ENCODE data around the gene MAGIX.

Gene MAGIX

DNA sequence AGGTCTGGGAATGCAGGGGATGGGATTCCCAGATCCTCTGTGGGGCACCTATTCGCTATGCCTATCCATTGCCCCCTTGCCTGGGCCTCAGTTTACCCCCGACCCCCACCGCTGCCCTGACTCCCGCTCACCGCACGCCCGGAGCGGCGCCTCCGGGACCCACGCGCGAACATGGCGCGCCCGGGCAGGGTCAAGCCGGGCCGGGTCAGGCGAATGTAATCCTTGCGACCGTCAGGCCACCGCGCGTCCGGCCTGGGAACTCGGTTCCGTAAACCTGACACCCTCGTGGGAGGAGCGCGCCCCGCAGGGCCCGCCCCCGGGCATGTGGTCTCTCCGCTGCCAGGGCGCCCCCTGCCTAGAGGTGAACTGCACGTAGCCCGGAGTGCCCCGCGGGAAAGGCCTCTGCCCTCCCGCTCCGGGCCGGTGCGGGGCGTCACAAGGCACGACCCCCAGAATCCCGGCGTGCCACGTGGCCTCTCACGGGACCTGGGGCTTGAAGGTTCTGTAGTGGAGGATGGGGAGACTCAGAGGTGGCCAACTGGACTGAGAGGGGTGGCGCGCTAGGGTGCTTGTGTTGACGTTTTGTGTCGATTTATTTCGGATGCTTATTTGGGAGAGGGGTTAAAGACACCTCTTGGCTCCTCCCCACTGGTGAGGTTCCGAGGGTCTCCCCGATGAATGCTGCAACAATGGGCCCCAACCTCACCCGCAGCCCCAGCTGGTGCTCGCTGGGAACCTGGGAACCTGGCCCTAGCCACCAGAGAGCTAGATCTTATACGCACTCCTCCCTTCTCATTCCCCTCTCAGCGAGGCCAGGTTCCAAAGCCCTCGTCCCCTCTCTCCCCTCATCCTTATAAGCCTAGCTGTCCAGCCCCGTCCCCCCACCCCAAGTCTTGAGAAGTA, 23.8 kb downstream of the MAGIX start, which contains the start of gene PRICKLE3:
PRICKLE3 (minus strand) TSS at position 249 of the 903 bp plus-strand sequence; CDS start at position 173, 76 bp downstream.
- FAIRE-seq = no peak

DNA sequence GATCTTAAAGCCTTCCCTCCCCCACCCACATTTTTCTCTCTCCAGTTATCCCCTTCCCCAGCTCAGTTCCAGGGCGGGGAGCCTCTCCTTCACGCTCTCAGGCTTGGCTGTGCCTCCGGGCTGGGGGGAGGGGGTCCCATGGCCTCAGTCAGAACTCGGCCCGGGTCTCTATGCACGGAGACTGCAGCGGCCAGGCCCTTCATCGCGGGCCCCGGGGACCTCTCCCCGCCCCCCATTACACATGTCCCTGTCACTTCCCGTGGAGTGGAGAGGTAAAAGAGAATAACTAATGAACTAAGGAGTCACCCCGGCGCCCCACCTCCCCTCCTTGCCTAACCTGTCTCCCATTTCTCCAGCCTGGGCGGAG, 24.5 kb downstream of the MAGIX start:
- no peak for FAIRE-seq

DNA sequence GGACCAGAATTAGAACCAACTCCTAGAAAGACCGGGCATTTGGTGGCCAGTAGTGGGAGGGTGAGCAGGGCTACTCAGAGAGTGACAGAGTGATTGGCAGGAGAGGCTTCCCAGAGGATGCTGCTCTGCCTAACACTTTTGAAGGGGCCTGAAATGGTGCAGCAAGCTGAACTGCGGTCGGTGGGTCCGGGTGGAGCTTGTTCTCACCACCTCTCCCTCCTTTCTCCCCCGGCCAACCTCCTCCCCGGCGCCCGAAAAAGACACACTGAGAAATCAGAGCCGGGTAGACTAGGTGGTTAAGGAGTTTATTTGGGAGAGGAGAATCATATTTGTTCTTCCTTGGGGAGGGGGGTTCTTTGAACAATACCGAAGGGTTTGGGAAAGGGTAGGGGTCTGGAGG, 25.0 kb downstream of the MAGIX start:
- no peak for FAIRE-seq

DNA sequence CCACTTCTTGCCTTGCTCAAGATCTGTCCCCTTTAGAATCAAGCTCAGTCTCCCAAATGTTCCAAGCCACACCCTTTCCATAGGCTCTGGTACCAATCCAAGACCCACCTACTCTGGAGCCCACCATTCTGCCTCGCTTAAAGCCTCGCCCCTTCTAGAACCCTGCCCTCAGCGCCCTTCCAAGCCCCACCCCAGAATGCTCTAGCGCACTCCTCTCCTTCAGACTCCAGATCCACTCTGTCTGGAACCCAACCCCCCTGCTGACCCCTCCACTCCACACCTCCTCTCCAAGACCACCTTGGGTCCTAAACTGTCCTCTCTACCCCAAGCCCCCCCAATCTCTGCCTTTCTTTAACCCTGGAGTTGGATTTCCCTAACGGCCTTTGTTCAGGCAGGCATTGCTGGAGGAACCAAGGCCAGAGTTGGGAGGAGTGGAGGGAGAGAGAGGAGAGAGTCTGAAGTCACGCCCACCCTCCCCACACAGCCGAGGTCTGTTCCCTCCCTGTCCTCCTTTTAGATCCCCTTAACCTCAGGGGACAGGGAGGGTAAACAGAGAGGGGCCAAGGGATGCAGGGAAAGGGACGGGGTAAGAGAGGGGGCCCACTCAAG, 26.0 kb downstream of the MAGIX start:
- no peak for FAIRE-seq

DNA sequence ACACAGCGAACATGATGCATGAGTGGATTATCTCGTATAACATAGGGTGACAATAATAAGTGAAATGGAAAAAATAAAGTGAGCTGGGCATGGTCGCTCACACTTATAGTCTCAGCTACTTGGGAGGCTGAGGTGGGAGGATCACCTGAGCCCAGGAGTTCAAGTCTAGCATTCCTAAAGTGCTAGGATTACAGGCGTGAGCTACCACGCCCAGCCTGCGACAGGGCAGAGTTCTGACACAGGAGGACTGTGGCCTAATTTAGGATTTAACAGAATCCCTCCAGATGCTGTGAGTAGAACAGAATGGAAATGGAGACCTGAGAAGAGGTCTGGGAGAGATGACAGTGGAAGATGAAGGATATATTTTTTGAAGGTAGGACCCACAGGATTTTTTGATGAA, 27.0 kb downstream of the MAGIX start:
- no peak for FAIRE-seq

DNA sequence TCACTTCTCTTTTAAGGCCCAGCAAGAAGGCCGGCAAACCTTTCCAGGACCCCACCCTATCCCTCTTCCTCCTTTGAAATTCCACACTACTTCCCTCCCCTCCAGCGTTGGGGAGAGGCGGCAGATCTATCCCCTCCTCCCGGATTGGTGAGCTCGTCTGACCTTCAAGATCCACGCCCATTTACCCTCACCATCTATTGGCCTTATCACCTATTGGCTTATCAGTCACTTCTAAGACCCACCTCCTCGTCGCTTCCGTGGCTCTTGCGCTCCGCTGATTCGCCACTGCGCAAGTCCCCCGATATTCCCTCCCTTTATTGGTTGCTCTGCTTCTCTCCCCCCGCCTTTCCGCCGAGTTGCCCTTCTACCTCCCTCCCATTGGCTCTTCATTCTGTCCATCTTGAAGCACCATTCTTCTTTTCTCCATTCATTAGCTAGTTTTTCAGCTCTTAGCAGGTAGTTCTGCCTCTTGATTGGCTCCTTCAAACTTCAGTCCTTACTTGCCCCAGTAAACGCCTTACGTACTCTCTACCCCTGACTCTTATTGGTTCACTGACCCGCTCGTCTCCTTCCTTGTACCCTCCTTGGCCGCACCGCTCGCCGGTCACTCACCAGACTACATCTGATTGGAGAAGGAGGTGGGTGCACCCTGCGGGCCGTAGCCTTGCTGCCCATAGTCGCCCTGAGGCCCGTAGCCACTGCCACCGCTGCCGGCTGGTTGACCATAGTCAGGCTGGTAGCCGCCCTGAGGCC, 28.4 kb downstream of the MAGIX start:
- peak; percentile 98 for FAIRE-seq

DNA sequence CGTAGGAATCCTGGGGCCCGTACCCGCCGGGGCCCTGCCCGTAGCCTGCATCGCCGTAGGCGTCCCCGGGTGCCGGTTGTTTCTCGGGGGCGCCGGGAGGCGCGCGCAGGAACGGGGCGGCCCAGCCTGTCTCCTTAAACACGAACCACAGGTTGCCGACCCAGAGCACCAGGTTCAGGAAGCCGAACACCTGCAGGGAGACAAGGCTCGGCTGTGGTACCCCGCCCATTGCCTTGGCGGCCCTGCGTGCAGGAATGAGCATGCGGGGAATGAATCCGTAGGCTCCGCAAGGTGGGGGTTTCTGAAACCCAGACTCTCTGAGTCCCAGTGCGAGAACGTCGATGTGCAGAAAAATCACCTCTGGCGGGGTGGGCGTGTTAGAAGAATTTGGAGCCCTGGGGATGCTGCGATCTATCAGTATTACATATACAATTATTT, 29.0 kb downstream of the MAGIX start:
- no peak for FAIRE-seq

DNA sequence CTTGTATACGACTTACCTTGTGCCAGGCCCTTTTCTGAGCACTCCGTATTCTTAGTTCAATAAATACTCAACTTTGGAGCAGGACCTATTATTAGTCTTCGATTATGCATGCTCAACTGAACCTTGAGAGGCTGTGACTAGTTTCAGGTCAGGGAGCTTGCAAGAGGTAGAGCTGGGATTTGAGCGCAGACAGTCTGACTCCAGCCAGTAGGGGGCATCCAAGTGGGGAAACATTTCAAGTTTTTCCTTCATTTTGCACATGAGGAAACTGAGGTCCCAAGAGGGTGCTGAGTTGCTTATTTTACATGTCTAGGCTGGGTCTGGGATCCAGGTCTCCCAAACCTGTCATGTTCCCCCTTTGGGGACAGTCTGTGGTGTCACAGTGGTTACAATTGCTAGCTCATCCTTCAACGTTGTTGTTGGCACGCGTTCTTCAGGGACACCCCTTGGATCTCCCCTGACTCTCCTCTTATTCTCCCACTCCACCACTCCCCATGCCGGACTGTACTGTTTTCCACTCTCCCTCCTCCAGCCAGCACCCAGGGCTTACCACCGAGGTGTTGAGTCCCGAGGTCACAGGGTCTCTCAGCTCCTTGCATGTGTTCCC, 30.3 kb downstream of the MAGIX start:
- FAIRE-seq = no peak

DNA sequence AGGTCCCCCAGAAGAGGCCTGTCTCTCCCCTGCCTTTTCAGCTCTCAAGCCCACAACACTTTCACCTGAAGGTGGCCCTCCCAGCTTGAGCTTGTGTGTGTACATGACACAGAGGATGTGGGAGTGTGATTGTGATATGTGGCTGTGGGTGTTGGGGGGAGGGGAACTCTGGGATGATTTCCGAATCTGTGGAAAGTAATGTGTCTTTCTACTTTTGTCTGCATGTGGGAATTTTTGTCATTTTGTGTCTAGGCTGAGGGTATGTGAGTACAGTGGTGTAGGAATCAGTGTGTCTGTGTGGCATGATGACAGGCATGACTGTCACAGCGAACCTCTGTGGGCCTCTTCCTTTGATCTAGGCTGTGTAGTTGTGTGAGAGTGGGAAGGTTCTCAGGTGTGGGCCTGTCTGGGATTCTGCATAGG, 31.0 kb downstream of the MAGIX start:
- FAIRE-seq = no peak

DNA sequence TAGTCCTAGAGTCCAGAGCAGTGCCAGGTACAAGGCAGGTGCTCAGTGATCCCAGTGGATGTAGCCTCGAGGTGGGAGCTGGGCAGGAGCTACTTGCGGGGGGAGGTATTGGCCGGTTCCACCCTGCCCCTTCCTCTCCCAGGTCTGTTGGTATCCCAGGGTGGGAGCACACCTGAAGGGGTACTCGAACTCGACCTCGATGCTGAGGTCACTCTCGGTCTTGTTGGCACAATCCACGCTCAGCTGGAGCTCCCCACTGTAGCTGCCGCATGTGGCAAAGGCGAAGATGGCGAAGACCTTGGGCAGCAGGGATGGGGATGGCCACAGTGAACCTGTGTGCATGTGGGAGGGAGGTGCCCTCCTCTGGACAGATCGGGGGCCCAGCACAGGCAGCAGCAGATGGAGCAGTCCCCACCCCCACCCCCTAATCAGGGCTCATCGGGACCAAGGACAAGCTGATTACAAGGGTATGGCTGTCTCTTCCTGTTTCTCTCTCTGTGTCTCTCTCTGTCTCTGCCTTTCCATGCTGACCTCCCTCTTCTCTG, 35.1 kb downstream of the MAGIX start:
- no peak for FAIRE-seq

DNA sequence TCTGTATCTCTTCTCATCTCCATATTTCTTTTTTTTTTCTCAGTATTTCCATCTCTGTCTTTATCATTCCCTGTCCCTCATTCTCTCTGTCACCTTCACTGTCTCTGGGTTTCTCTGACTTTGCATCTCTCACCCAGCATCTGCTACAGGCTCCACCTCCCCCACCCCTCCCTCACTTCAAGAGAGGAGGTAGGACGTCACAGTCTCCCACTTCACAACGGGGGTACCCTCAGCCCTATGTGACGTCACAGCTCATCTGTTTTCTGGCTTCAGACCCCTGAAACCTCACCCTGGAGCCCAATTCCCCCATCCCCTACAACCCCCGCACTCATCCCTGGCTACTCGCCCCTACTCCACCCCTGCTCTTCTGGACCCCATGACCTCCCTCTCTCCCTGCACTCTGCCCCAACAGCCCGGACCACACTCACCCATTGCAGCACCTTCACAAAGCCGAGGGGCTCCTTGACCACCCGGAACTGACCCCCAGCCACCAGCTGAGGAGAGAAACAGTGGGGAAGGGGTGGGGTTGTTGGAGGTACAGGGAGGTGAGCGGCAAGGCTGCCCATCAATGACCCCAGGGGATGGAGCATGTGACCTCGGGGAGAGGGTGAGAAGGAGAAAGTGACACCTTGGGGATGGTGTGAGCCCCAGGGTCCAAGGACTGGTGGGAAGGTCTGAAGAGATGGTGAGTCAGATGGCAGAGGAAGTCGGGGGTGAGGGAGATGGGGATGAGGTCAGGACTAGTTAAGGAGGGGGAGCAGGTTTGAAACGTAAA, 36.2 kb downstream of the MAGIX start:
- no peak for FAIRE-seq

DNA sequence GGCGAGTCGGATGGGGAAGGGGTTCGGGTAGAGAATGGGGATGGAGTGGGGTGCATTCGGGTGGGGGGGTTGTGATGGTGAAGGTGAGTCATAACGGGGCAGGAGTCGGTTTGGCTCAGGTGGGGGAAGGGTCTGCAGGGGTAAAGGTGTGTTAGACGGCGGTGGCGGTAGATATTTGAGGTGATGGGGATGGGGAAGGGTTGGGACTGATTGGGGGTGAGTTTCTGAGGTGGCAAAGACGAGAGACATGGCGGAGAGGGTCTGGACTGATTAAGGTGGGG, 36.7 kb downstream of the MAGIX start:
- FAIRE-seq = no peak

DNA sequence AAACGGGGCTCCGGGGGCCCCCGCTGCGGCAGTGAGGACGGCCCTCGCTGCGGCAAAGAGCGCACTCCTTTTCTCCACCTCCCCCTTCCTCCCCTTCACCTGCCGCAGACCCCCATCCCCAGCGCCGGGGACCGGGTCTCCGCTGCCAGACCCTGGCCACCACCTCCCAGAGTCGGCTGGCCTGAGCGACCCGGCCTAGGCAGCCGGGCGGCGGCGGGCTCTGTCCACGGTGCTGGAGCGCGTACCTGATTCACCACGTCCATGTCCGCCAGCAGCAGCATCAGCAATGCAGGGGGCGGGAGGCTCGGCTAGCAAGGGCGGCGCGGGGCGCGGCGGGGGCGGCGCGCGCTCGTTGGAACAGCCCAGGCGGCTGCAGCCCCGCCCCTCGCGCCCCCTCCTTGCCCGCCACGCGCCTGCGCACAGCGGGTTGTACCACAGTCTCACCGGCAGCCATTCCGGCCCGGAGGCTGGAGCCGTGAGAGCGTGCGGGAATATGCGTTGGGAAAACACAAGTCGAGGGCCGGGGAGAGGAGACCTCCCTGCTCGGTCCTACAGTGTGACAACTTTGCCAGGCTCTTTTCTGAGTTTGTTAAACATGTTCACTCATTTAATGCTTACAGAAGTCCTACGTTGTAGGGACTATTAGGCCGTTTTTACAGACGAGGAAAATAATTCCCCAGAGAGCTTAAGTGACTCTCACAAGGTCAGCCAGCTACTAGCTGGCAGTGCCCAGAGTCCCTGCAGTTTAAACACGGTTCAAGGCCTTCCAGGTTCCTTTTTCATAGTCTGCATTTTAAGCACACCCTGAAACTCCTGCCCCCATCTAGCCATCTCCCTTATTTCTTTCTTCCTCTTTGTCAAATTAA, 37.6 kb downstream of the MAGIX start, which contains the start of gene SYP:
SYP (minus strand) TSS at position 288 of the 866 bp plus-strand sequence; CDS start at position 281, 7 bp downstream.
- FAIRE-seq = no peak

DNA sequence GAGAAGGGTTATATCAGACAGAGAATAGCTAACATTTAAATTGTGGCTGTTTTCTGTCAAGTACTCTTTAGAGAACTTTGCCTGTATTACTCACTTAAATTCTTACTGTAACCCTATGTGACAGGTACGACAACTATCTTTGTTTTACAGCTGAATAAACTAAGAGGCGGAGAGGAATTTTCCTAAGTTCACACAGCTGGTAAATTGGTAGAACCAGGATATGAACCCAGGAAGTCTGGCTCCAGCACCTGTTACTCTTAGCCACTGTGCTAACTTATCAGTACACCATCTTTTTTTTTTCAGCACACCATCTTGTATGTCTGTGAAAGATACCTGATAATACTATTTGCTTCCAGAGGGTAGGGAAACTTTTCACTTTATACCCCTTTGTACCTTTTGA, 39.5 kb downstream of the MAGIX start:
- no peak for FAIRE-seq

DNA sequence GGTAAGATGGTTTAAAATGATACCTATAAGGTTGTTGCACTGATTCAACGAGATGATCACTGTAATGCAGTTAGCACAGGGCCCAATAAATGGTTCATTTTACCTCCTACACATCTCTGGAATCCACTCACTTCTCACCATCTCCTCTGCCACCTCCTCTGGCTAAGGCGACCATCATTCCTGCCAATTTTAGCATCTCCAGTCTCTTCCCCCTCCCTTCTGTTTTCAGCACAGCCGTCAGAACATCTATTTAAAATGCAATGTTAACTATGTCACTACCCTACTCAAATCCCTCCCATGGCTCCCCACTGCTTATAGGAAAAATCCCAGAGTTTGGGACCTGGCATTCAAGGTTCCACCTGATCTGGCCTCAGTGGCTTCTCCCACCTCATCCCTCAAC, 41.0 kb downstream of the MAGIX start:
- no peak for FAIRE-seq

DNA sequence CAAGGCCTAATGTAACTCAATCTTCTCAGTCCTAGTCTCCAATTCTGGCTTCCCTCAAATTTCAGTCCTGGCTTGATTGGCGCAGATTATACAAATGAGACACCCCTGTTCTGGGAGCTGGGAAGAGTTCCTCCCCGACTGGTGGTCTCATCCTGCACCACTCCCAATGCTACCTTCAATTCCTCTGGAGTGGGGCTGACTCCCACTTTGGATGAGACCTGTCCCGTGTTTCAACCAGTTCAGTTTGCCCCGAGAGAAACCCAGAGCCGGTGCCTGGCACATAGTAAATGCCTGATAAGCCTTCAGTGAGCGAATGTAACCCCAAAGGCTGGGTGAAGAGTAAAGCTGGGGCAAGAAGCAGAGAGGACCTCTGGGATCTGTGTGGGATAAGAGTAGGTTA, 41.5 kb downstream of the MAGIX start:
- FAIRE-seq = no peak

DNA sequence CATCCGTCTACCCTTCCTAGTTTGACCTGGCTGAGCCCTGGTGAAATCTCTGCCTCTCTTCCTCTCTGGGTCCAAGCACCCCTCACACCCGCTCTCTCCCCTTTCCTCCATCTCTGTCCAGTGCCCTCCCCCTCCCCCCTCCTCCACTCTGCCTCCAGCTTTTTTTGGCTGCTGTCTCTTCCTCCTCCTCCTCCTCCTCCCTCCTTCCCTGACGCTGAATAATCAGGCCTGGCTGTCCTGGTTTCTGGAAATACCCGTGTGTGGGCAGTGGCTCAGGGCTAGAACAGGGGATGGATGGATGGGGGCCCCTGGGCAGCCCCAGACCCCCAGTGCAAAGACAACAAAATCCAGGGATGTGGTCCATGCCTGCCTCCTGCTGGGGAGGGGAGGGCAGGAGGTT, 42.2 kb downstream of the MAGIX start:
- no peak for FAIRE-seq

DNA sequence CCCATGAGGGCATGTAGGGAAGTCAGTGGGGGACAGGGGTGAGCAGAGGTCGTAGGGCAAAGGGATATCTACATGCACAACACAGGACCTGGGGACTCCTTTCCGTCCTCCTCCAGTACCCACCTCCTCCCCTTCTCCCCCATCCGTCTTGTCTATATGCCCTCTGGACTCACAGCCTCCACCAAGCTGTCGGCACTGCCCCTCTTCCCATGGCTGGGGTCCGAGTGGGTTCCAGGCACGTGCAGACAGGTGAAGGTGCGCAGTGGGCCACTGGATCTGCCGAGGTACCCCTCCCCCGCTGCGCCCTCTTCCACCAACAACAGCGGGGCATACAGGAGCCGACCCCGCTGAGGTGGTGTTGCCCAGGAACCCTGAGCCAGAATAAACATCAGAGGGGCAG, 42.9 kb downstream of the MAGIX start:
- FAIRE-seq = no peak

DNA sequence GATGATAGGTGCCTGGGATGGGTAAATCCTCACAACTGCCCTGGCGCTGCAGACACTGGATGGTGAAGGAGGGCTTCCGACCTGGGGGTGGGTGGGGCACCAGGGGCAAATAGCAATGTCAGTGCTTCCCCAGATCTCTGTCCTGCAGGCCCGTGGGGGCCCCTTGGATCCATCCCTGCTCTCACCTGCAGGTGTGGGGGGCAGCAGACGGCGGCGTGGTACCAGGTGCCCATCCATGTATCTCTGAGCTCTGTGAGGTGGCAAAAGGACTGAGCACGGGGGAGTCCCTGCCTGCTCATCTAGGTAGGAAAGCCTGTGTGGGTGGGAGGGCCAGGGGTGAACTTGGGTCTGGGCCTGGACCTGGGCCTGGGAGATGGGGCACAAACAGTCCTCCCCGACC, 44.0 kb downstream of the MAGIX start:
- no peak for FAIRE-seq

DNA sequence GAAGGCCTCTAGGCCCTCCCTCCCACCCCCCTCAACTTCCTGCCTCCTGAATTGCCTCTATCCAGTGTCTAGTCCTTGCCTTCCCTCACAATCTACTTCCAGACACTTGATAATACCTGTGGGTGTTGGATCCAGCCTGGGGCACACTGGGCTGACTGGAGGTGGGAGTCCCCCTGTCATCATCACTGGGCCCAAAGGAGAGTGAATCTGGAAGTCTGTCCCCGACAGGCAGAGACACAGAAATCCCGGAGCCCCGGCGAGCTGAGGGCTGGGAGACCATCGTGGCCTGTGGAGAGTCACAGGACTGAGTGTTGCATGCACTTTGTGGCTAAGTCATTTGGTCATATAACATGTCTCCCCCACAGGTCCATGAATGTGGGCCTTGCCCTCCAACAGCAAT, 45.8 kb downstream of the MAGIX start:
- no peak for FAIRE-seq
